ENCODE results near the gene PHLDB3.
"Not testable (repeated sequence)": the region's sequence is repeated elsewhere in the genome, so short reads cannot be mapped to it uniquely, and the experiment has no call there.

The PHLDB3 gene

GRCh38 chr19:43437712-43438111 is 66.8 kb downstream of the PHLDB3 start:
- H3K4me3 ChIP-seq (ENCODE audit: low read depth, low read length): no peak overlapping the region
- TF ChIP-seq, protein P1, sequence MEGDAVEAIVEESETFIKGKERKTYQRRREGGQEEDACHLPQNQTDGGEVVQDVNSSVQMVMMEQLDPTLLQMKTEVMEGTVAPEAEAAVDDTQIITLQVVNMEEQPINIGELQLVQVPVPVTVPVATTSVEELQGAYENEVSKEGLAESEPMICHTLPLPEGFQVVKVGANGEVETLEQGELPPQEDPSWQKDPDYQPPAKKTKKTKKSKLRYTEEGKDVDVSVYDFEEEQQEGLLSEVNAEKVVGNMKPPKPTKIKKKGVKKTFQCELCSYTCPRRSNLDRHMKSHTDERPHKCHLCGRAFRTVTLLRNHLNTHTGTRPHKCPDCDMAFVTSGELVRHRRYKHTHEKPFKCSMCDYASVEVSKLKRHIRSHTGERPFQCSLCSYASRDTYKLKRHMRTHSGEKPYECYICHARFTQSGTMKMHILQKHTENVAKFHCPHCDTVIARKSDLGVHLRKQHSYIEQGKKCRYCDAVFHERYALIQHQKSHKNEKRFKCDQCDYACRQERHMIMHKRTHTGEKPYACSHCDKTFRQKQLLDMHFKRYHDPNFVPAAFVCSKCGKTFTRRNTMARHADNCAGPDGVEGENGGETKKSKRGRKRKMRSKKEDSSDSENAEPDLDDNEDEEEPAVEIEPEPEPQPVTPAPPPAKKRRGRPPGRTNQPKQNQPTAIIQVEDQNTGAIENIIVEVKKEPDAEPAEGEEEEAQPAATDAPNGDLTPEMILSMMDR (IDR thresholded peaks at IDR 0.05; ENCODE audit: control insufficient read depth, extremely low read depth, insufficient read depth): no peak
- no peak for DNase-seq (ENCODE audit: low read depth)

DNA sequence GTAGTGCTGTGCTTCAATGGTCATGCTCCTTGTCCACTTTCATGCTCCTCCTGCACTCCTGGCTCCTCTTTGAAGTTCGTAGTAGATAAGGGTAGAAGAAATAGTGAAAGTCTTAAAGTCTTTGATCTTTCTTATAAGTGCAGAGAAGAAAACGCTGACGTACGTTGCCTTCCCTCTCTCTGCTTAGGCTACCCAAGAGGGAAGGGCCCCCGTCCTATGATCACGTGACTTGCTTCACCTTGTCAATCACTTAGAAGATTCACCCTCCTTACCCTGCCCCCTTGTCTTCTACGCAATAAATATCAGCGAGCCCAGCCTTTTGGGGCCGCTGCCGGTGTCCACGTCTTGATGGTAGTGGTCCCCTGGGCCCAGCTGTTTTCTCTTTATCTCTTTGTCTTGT is 67.3 kb downstream of the PHLDB3 start:
- H3K4me3 ChIP-seq (ENCODE audit: low read depth, low read length); DNase-seq (ENCODE audit: low read depth): not testable (repeated sequence)

- H3K4me3 ChIP-seq (ENCODE audit: low read depth, low read length): no peak overlapping the region
- TF ChIP-seq, protein P1 (IDR thresholded peaks at IDR 0.05; ENCODE audit: control insufficient read depth, extremely low read depth, insufficient read depth): no peak
- no peak for DNase-seq (ENCODE audit: low read depth)
Measured at GRCh38 chr19:43435775-43436174, 68.8 kb downstream of the PHLDB3 start.

- TF ChIP-seq, protein P1 (IDR thresholded peaks at IDR 0.05; ENCODE audit: control insufficient read depth, extremely low read depth, insufficient read depth): no peak
- H3K4me3 ChIP-seq (ENCODE audit: low read depth, low read length): no peak overlapping the region
- DNase-seq (ENCODE audit: low read depth): no peak
Measured at GRCh38 chr19:43433689-43434088, 70.9 kb downstream of the PHLDB3 start.

DNA sequence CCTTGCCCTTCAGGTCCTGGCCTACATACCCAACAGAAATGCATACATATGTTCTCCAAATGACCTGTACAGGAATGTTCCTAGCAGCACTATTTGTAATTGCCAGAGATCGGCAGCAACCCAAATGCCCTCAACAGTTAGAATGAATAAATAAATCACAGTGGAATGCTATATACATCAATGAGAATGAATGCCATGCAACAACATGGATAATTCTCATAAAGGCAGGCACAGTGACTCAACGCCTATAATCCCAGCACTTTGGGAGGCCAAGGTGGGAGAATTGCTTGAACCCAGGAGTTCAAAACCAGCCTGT is 71.2 kb downstream of the PHLDB3 start:
- H3K4me3 ChIP-seq (ENCODE audit: low read depth, low read length): no peak overlapping the region
- TF ChIP-seq, protein P1 (IDR thresholded peaks at IDR 0.05; ENCODE audit: control insufficient read depth, extremely low read depth, insufficient read depth): no peak
- no peak for DNase-seq (ENCODE audit: low read depth)

GRCh38 chr19:43430976-43431375 is 73.6 kb downstream of the PHLDB3 start:
- DNase-seq (ENCODE audit: low read depth): no peak
- no peak overlapping the region for H3K4me3 ChIP-seq (ENCODE audit: low read depth, low read length)
- TF ChIP-seq, protein P1 (IDR thresholded peaks at IDR 0.05; ENCODE audit: control insufficient read depth, extremely low read depth, insufficient read depth): no peak

- no peak overlapping the region for H3K4me3 ChIP-seq (ENCODE audit: low read depth, low read length)
- no peak for DNase-seq (ENCODE audit: low read depth)
- TF ChIP-seq, protein P1 (IDR thresholded peaks at IDR 0.05; ENCODE audit: control insufficient read depth, extremely low read depth, insufficient read depth): 0 out of 2 replicates have a peak, but pooled peaks have one; percentile 7
Measured at GRCh38 chr19:43430142-43430710, 74.3 kb downstream of the PHLDB3 start.
